K562 (cell line): ENCODE data around the gene ACTN1. TPM values are rescaled to one million over a fixed set of nuclear protein-coding genes. Genes with fewer than 3 reads are reported as not detected.

ENCODE experiments used
- ATAC-seq: fragments of 200-7000 bp; cut with Tn5 transposase; 3 replicates; pipeline ENCODE4 v1.9.1; 2020; ENCODE audit warnings: moderate library complexity
- BruUV-seq: library from RNA; stranded (reverse); fragments of 400-500 nt; replicated peaks from 2 replicates; lab custom pipeline; 2021; lab: Mats Ljungman, UMichigan
- CTCF ChIA-PET: fragments of 300-600 bp; formaldehyde crosslinking; extraction: SDS; loops from one replicate; lab custom pipeline; 2021; ENCODE audit warnings: low intra/inter-chr PET ratio; lab: Yijun Ruan, JAX
- POLR2A ChIA-PET: fragments of 300-600, 350-650 bp; sonication (Branson Sonifier 250); formaldehyde crosslinking; extraction: SDS; loops from one replicate; lab custom pipeline; 2021; ENCODE audit warnings: antibody characterized with exemption, inconsistent platforms; lab: Yijun Ruan, JAX
- DNase-seq, 4 experiments: peaks; one replicate each; pipeline versions ENCODE4 v3.0.0 to v3.0.0-alpha.2; 2011 to 2018; ENCODE audit warnings: low spot score in 3 of 4, mixed read lengths in 3 of 4; ENCODE audit errors: extremely low read depth in 1 of 4
- FAIRE-seq: peaks from 2 replicates; lab custom pipeline; 2011; peaks lifted over from hg19 to GRCh38; lab: Jason Lieb, UNC
- H2AFZ ChIP-seq: 2 replicates; pipeline ENCODE4 v1.6.0; 2011; ENCODE audit warnings: low read depth, low read length, control low read depth, inconsistent platforms
- H3K27ac ChIP-seq: fragments of 200-600 bp; 3 replicates; pipeline ENCODE4 v1.8.0; 2011; ENCODE audit warnings: low read depth, mild to moderate bottlenecking, control low read depth, inconsistent platforms, low read length, moderate library complexity, mixed read lengths; ENCODE audit errors: extremely low read depth
- H3K27me3 ChIP-seq, 2 experiments: fragments of 300-600 bp in 1 of 2; 2 replicates in 1 of 2; 3 replicates in 1 of 2; pipeline versions ENCODE4 v1.6.0 to v1.8.0; 2011; ENCODE audit warnings: inconsistent platforms in 2 of 2, low read length in 2 of 2, mild to moderate bottlenecking in 1 of 2, mixed read lengths in 1 of 2, moderate library complexity in 1 of 2; ENCODE audit not compliant: control insufficient read depth in 2 of 2, insufficient read depth in 2 of 2
- H3K36me3 ChIP-seq: fragments of 300-600 bp; 3 replicates; pipeline ENCODE4 v1.8.0; 2011; ENCODE audit warnings: mild to moderate bottlenecking, low read length, inconsistent platforms; ENCODE audit not compliant: control insufficient read depth, insufficient read depth
- H3K4me1 ChIP-seq, 2 experiments: fragments of 200-600 bp in 1 of 2; replicated peaks in 1 of 2; 2 replicates in 1 of 2; 3 replicates in 1 of 2; pipeline versions ENCODE4 v1.5.1 to v1.8.0; 2011; ENCODE audit warnings: inconsistent platforms in 2 of 2, low read length in 2 of 2, mild to moderate bottlenecking in 1 of 2, mixed read lengths in 1 of 2, moderate library complexity in 1 of 2; ENCODE audit not compliant: control insufficient read depth in 2 of 2, insufficient read depth in 2 of 2
- H3K4me2 ChIP-seq: 2 replicates; pipeline ENCODE4 v1.6.1; 2011; ENCODE audit warnings: low read length, control low read depth, inconsistent platforms, mixed read lengths; ENCODE audit not compliant: insufficient read depth
- H3K4me3 ChIP-seq: fragments of 200-600 bp; sonication (generic), shearing (Covaris generic); 2 replicates; pipeline ENCODE4 v1.5.1; 2016; ENCODE audit warnings: control low read depth, inconsistent platforms
- H3K79me2 ChIP-seq: fragments of 200-600 bp; 3 replicates; pipeline ENCODE4 v1.8.0; 2011; ENCODE audit warnings: low read length, inconsistent platforms; ENCODE audit not compliant: control insufficient read depth, insufficient read depth
- H3K9ac ChIP-seq, 2 experiments: 2 replicates each; pipeline versions ENCODE4 v1.6.0 to v1.6.1; 2011; ENCODE audit warnings: low read depth in 2 of 2, low read length in 2 of 2, control low read depth in 1 of 2, inconsistent platforms in 1 of 2, mild to moderate bottlenecking in 1 of 2, mixed read lengths in 1 of 2; ENCODE audit not compliant: insufficient read depth in 1 of 2
- H3K9me1 ChIP-seq: one replicate; pipeline ENCODE4 v1.6.0; 2011; ENCODE audit warnings: inconsistent platforms, mild to moderate bottlenecking, low read length, moderate library complexity; ENCODE audit not compliant: control insufficient read depth, insufficient read depth
- H3K9me3 ChIP-seq: replicated peaks from 2 replicates; pipeline ENCODE4 v1.5.1; 2011; ENCODE audit warnings: low read depth, low read length, inconsistent platforms; ENCODE audit not compliant: control insufficient read depth, insufficient read depth
- H4K20me1 ChIP-seq: replicated peaks from 2 replicates; pipeline ENCODE4 v1.6.1; 2011; ENCODE audit warnings: low read length, inconsistent platforms, mixed read lengths; ENCODE audit not compliant: control insufficient read depth, insufficient read depth
- ADNP ChIP-seq: fragments of 200-800 bp; sonication (Bioruptor generic); IDR thresholded peaks from 2 replicates; pipeline ENCODE4 v1.6.1; 2016; ENCODE audit warnings: missing genetic modification characterization, missing compliant biosample characterization
- AFF1 ChIP-seq, 2 experiments: fragments of 450-650 bp; IDR thresholded peaks; 2 replicates each; pipeline ENCODE4 v1.6.1; 2018; ENCODE audit warnings: mild to moderate bottlenecking in 2 of 2, low read depth in 1 of 2; ENCODE audit not compliant: partially characterized antibody in 2 of 2
- ATF7 ChIP-seq: fragments of 450-650 bp; IDR thresholded peaks from 2 replicates; pipeline ENCODE4 v1.7.1; 2014; ENCODE audit warnings: mild to moderate bottlenecking, moderate library complexity
- BHLHE40 ChIP-seq: IDR thresholded peaks from 2 replicates; pipeline ENCODE4 v1.6.1; 2011; ENCODE audit warnings: low read length, improper control_type of control experiment
- HIVEP1 ChIP-seq: fragments of 250-450 bp; sonication (Bioruptor Pico); IDR thresholded peaks from 2 replicates; pipeline ENCODE4 v1.4.0; 2020; ENCODE audit warnings: mild to moderate bottlenecking
- JUN ChIP-seq, 2 experiments: sonication (generic) in 1 of 2; formaldehyde crosslinking in 1 of 2; IDR thresholded peaks; 2 replicates each; pipeline versions ENCODE4 v1.6.1 to v1.8.0; 2012 to 2022; ENCODE audit warnings: borderline replicate concordance in 2 of 2, mild to moderate bottlenecking in 2 of 2, improper control_type of control experiment in 1 of 2, low read depth in 1 of 2, low read length in 1 of 2, missing genetic modification reagents in 1 of 2
- KAT7 ChIP-seq: sonication (generic); formaldehyde crosslinking; IDR thresholded peaks from 2 replicates; pipeline ENCODE4 v1.8.0; 2022; ENCODE audit warnings: missing genetic modification reagents, mild to moderate bottlenecking, borderline replicate concordance
- MEF2D ChIP-seq: conservative IDR thresholded peaks from 2 replicates; pipeline ENCODE4 v1.6.1; 2016; ENCODE audit warnings: low read depth, missing genetic modification characterization, missing compliant biosample characterization
- PURB ChIP-seq: sonication (generic); formaldehyde crosslinking; IDR thresholded peaks from 2 replicates; pipeline ENCODE4 v1.9.0; 2021; ENCODE audit warnings: low read depth, mild to moderate bottlenecking, missing genetic modification reagents
- ZHX1 ChIP-seq: fragments of 150-350 bp; conservative IDR thresholded peaks from 2 replicates; pipeline ENCODE4 v1.6.1; 2014; ENCODE audit warnings: low read length
- WGBS: fragments of 100-300 bp; shearing (Covaris generic); methylation state at CpG from one replicate; pipeline ENCODE4 v1.1.6; 2016; ENCODE audit warnings: low coverage, mixed read lengths; ENCODE audit not compliant: insufficient coverage; ENCODE audit errors: missing lambda C conversion rate; 5-methylcytosine and 5-hydroxymethylcytosine counted together
- in situ Hi-C: fragments of 300-500 bp; cut with MboI; formaldehyde crosslinking; loops from 4 replicates; pipeline ENCODE4 v1.15.0; 2018; ENCODE audit warnings: inconsistent platforms, mixed read lengths
- intact Hi-C: fragments of 100-400 bp; cut with micrococcal nuclease; formaldehyde crosslinking; loops from 2 replicates; pipeline ENCODE4 v1.14.2; 2022
- polyA plus RNA-seq, 8 experiments: library from polyadenylated mRNA; depleted of rRNA in 4 of 8; stranded (reverse) in 5 of 8; unstranded in 3 of 8; fragments of >200 nt; fragmentation: Nextera tagmentation in 2 of 8; fragmentation: Illumina TruSeq in 1 of 8; extraction: Ambion mirVana in 2 of 8; extraction: Trizol in 1 of 8; gene quantifications; 2 replicates each; pipeline versions ENCODE4 v1.2.1 to v1.2.3, GENCODE V29; 2011 to 2014; ENCODE audit warnings: inconsistent platforms in 1 of 8, missing spikeins in 1 of 8
- total RNA-seq, 7 experiments: library from RNA; depleted of rRNA in 6 of 7; stranded (reverse); fragments of >200 nt in 6 of 7; fragmentation: Illumina TruSeq in 2 of 7; extraction: Trizol in 2 of 7; gene quantifications; 2 replicates each; pipeline versions ENCODE4 v1.2.1 to v1.2.3, GENCODE V29; 2011 to 2021; ENCODE audit warnings: low replicate concordance in 1 of 7

The ACTN1 gene
- total and polyA plus RNA-seq, 9 of the 15 experiments (the other 6 are each of a cell fraction or from before 2014, with no cell fraction given), result 2.2 to 67.7 (median 34.5) TPM

- ChIA-PET CTCF (no interaction called here), POLR2A (no interaction called here)
- Histone ChIP-seq H4K20me1 (no peaks in the 10 kb centered on the region), H3K27me3 (no peaks in the 10 kb centered on the region), H3K4me3 (no peak overlapping the region), H3K27ac (no peak overlapping the region), H3K9me3 (no peaks in the 10 kb centered on the region), H3K79me2 (no peaks in the 10 kb centered on the region), H3K36me3 (peaks cover 71% of the 10 kb centered on the region; the same call in 2 of the 3 replicates), H3K4me2 (no peak overlapping the region), H2AFZ (no peak overlapping the region), H3K4me1 (no peaks in the 10 kb centered on the region), H3K9me1 (no peaks in the 10 kb centered on the region), H3K9ac (no peak overlapping the region)
- FAIRE-seq, result no peak
- BruUV-seq, result no TSS peak
- DNase-seq, result no peak
- no peak for ATAC-seq
- intact Hi-C loops (no loop called here), in situ Hi-C loops (no loop called here)
- 94% methylated on average over 11 of the region's 18 CpGs for WGBS
- TF ChIP-seq ADNP, result no peak
- no peak for TF ChIP-seq BHLHE40
- TF ChIP-seq AFF1 (IDR thresholded peaks at IDR 0.05; ENCODE audit: low read depth in 1 of 2, partially characterized antibody in 2 of 2), result no peak
- TF ChIP-seq PURB (CRISPR knock-in tag), result no peak
- no peak for TF ChIP-seq ATF7
- no peak for TF ChIP-seq MEF2D (tag)
- TF ChIP-seq ZHX1, result no peak
- no peak for TF ChIP-seq KAT7
- no peak for TF ChIP-seq JUN (IDR thresholded peaks at IDR 0.05; ENCODE audit: borderline replicate concordance, low read depth, low read length)
- no peak for TF ChIP-seq JUN (CRISPR knock-in tag; IDR thresholded peaks at IDR 0.05; ENCODE audit: borderline replicate concordance)
- TF ChIP-seq HIVEP1 (CRISPR knock-in tag), result no peak
Observed at GRCh38 chr14:68877993-68878575, 101.0 kb downstream of the ACTN1 start.
